GM21737 (cell line): ENCODE results near the gene GOLM1.

Experiments
- ATAC-seq: cut with Tn5 transposase; IDR thresholded peaks from one replicate; pipeline ENCODE4 v1.9.1; 2021; ENCODE audit warnings: mild to moderate bottlenecking, moderate library complexity; ENCODE audit not compliant: unreplicated experiment

Gene GOLM1

GRCh38 chr9:85994191-85994590, 105.2 kb downstream of the GOLM1 start:
- ATAC-seq: no peak

DNA sequence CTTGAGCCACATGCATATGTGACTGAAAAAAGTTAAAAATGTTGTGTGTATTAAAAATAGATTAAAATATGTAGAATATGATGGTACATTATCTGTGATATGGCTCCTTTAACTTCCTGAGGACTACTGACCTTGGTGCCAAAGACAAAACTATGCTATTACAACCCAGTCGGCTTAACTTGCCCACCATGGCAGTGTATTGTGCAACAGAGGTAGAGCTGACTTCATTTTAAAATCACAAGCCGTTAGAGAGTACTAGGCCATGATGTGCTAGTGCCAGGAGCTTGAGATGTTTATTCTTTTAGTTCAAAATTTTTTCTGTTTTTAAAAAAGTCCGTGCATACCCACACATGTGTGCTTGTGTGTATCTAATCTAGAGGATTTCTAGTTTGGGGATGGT, 112.1 kb downstream of the GOLM1 start:
- no peak for ATAC-seq

DNA sequence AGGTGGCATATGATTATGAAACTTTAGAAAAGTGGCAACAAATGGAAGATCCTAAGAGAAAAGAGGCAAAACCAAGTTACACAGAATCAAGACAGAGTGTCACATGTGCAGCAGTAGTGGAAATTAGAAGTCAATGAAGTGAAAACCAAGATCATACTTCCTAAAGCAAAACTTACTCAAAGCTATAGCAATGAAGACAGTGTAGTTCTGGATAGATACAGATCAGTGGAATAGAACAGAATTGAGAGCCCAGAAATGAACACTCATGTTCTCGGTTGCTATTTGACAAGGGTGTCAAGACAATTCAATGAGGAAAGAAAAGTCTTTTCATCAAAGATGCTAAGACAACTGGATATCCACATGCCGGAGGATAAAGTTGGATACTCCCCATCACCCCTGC, 114.9 kb downstream of the GOLM1 start:
- no peak for ATAC-seq

DNA sequence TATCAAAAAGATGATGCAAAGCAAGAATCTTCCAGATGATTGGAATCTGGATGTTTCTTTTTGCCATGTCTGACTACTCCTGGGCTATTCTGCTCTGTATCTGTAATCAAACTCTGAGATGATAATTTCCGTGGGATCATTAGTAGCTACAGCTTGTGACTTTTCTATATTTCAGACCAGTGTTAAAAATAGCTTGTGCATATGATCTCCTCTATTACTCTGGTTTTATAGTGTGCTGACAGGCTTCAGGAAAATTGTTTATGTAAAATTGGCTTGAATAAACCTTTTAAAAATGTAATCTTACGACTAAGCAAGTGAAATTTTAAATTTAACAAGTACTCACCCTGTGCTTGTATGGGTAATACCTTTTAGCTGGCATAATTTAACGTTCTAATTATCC, 118.0 kb downstream of the GOLM1 start:
- ATAC-seq: no peak

DNA sequence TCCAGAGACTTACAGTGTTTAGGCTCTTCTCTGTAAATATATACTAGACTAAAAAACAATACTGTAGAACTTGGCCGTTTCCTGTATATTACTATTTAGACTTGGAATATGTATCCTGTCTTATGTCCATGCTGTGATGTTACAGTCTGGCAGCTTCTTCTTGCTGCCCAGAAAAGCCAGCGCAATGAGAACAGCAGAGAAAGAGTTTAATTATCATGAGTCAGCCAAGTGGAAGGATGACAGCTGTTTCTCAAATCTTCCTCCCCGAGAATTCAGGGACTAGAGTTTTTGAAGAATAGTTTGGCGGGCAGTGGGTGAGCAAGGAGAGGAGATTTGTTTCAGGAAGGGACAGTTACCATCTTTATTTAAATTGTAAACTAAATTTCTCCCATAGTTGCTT, 120.9 kb downstream of the GOLM1 start:
- no peak for ATAC-seq
